ENCODE results near the gene CHCHD6.

GRCh38 chr3:126989316-126990023, 285.4 kb downstream of the CHCHD6 start:
- no peak for TF ChIP-seq POLR2AphosphoS5 (IDR thresholded peaks at IDR 0.05; ENCODE audit: borderline replicate concordance, low read depth, low read length)
- no peak for TF ChIP-seq EZH2 (IDR thresholded peaks at IDR 0.05)
- no peak for TF ChIP-seq FOXP2 (optimal IDR thresholded peaks at IDR 0.05; ENCODE audit: control extremely low read depth, extremely low read length, insufficient read depth)

All from SK-N-MC (cell line).